HG03039 (cell line): ENCODE data around the gene PKP2.

Source experiments
- ATAC-seq: cut with Tn5 transposase; IDR thresholded peaks from one replicate; pipeline ENCODE4 v1.9.1; 2021; ENCODE audit warnings: mild to moderate bottlenecking, moderate library complexity; ENCODE audit not compliant: unreplicated experiment

Gene PKP2

GRCh38 chr12:32756476-32757066, 140.0 kb downstream of the PKP2 start:
- ATAC-seq = no peak

- ATAC-seq = peak; percentile 85
These were observed 140.7 kb downstream of the PKP2 start, which contains the start of gene YARS2 for GRCh38 chr12:32755654-32756475. YARS2 (minus strand) TSS chr12:32755897; CDS start chr12:32755874, 23 bp downstream.

- ATAC-seq = peak; percentile 71
These were observed 141.4 kb downstream of the PKP2 start for GRCh38 chr12:32755051-32755653.

GRCh38 chr12:32754111-32754510, 142.5 kb downstream of the PKP2 start:
- no peak for ATAC-seq

GRCh38 chr12:32753605-32754004, 143.0 kb downstream of the PKP2 start:
- ATAC-seq = no peak

- no peak for ATAC-seq
These were observed 153.3 kb downstream of the PKP2 start for GRCh38 chr12:32743264-32743663.

GRCh38 chr12:32742133-32742532, 154.4 kb downstream of the PKP2 start:
- ATAC-seq = no peak
